GM10266 (cell line): ENCODE data around the gene NCOA3.

Experiments
- DNase-seq: peaks from one replicate; pipeline ENCODE4 v3.0.0; 2012; ENCODE audit errors: extremely low spot score
- CTCF ChIP-seq: IDR thresholded peaks from 2 replicates; pipeline ENCODE4 v1.5.1; 2012; ENCODE audit warnings: mild to moderate bottlenecking, low read depth; ENCODE audit not compliant: control insufficient read depth, insufficient read depth; ENCODE audit errors: missing control alignments

The NCOA3 gene

GRCh38 chr20:47533518-47534062, 31.9 kb downstream of the NCOA3 start:
- TF ChIP-seq CTCF = no peak
- no peak for DNase-seq

- no peak for DNase-seq
- no peak for TF ChIP-seq CTCF
These were observed 32.7 kb downstream of the NCOA3 start for GRCh38 chr20:47534405-47534804.

GRCh38 chr20:47535088-47535487, 33.4 kb downstream of the NCOA3 start:
- peak; percentile 12 for TF ChIP-seq CTCF
- no peak for DNase-seq

GRCh38 chr20:47535994-47536393, 34.3 kb downstream of the NCOA3 start:
- TF ChIP-seq CTCF = no peak
- DNase-seq = no peak

- DNase-seq = peak; percentile 43
- TF ChIP-seq CTCF = no peak
These were observed 39.0 kb downstream of the NCOA3 start for GRCh38 chr20:47540443-47541354.

- no peak for TF ChIP-seq CTCF
These were observed 39.8 kb downstream of the NCOA3 start for GRCh38 chr20:47541355-47541922.

GRCh38 chr20:47543006-47543431, 41.3 kb downstream of the NCOA3 start:
- TF ChIP-seq CTCF = no peak
- DNase-seq = peak; percentile 43

More at GRCh38 chr20:47541355-47541922, 39.8 kb downstream of the NCOA3 start:
- no peak for DNase-seq
